T-helper 17 cell (primary cell): ENCODE data around the gene CDC14C. TPM values are rescaled to one million over a fixed set of nuclear protein-coding genes. Genes with fewer than 3 reads are reported as not detected.
"Not testable (repeated sequence)": the region's sequence is repeated elsewhere in the genome, so short reads cannot be mapped to it uniquely, and the experiment has no call there.

Source experiments
- ATAC-seq: fragments of 150-1000 bp; cut with Tn5 transposase; 2 replicates; pipeline ENCODE4 v1.10.0; 2021; ENCODE audit warnings: mild to moderate bottlenecking, moderate library complexity
- DNase-seq, 3 donors: peaks; one replicate each; pipeline versions ENCODE4 v3.0.0 to v3.0.0-alpha.2; 2020 to 2021
- H3K9me3 ChIP-seq: one replicate; pipeline ENCODE4 v1.7.0; 2013; ENCODE audit warnings: low read length, mild to moderate bottlenecking; ENCODE audit not compliant: control insufficient read depth, poor library complexity, severe bottlenecking
- H3K27ac Mint-ChIP-seq: one replicate; pipeline ENCODE4 v1.8.0; 2022; ENCODE audit warnings: mild to moderate bottlenecking, moderate library complexity, mixed read lengths
- H3K27me3 Mint-ChIP-seq: one replicate; pipeline ENCODE4 v1.8.0; 2022; ENCODE audit warnings: mixed read lengths
- H3K36me3 Mint-ChIP-seq: one replicate; pipeline ENCODE4 v1.8.0; 2022; ENCODE audit warnings: low read depth, mixed read lengths
- H3K4me1 Mint-ChIP-seq: one replicate; pipeline ENCODE4 v1.8.0; 2022; ENCODE audit warnings: mild to moderate bottlenecking, mixed read lengths
- H3K4me3 Mint-ChIP-seq: one replicate; pipeline ENCODE4 v1.8.0; 2022; ENCODE audit warnings: mild to moderate bottlenecking, moderate library complexity, mixed read lengths
- total RNA-seq, 4 donors: library from RNA in 2 of 4; stranded (reverse) in 2 of 4; gene quantifications; one replicate each; pipeline ENCODE4 v1.2.3 and lab custom pipeline; 2022 to 2026

Gene CDC14C
- total RNA-seq, result not detected
- 0 reads per million in 2 donors for total RNA-seq (lab: John Stamatoyannopoulos, UW)

DNA sequence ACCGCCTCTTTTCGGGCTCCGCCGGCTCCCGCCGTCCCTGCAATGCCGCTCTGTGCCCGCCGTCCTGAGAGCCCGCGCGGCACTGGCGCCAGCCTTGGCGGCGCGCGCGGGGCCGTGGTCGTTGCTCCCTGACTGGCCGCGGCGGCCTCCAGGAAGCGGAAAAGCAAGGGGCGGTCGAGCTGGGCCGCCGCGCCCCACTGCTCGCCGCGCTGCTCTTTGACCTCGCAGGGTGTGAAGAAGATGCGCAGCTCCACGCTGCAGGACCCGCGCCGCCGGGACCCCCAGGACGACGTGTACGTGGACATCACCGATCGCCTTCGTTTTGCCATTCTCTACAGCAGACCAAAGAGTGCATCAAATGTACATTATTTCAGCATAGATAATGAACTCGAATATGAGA, at the start of gene CDC14C:
Gene CDC14C (plus strand): TSS at position 115 of the 400 bp plus-strand sequence. CDS start 126 bp downstream, at position 241.
- no peaks in the 10 kb centered on the region for H3K9me3 ChIP-seq
- H3K27me3 Mint-ChIP-seq, result no peaks in the 10 kb centered on the region

GRCh38 chr7:48875045-48875916, 49.1 kb upstream of the CDC14C start:
- Mint-ChIP-seq H3K36me3 (no peaks in the 10 kb centered on the region), H3K4me1 (no peaks in the 10 kb centered on the region), H3K4me3 (no peak overlapping the region), H3K27ac (no peak overlapping the region), H3K27me3 (no peaks in the 10 kb centered on the region)
- ATAC-seq (no peak), DNase-seq (no peak)
- H3K9me3 ChIP-seq, result no peaks in the 10 kb centered on the region

More for the DNA sequence above, at the start of gene CDC14C:
- Mint-ChIP-seq H3K4me1 (no peaks in the 10 kb centered on the region), H3K36me3 (no peaks in the 10 kb centered on the region), H3K27ac (no peak within 1 kb of the TSS), H3K4me3 (no peak within 1 kb of the TSS)
- DNase-seq (no peak), ATAC-seq (no peak)

GRCh38 chr7:48876087-48876486, 48.3 kb upstream of the CDC14C start:
- no peaks in the 10 kb centered on the region for H3K36me3 Mint-ChIP-seq
- no peak overlapping the region for H3K4me3 Mint-ChIP-seq
- no peaks in the 10 kb centered on the region for H3K4me1 Mint-ChIP-seq
- DNase-seq (no peak), ATAC-seq (no peak)
- H3K9me3 ChIP-seq, result no peaks in the 10 kb centered on the region
- H3K27ac Mint-ChIP-seq, result no peak overlapping the region
- H3K27me3 Mint-ChIP-seq, result no peaks in the 10 kb centered on the region

GRCh38 chr7:48880851-48881250, 43.5 kb upstream of the CDC14C start:
- ATAC-seq (no peak), DNase-seq (no peak)
- H3K36me3 Mint-ChIP-seq, result no peaks in the 10 kb centered on the region
- H3K27ac Mint-ChIP-seq, result no peak overlapping the region
- no peaks in the 10 kb centered on the region for H3K9me3 ChIP-seq
- H3K27me3 Mint-ChIP-seq, result no peaks in the 10 kb centered on the region
- H3K4me3 Mint-ChIP-seq, result no peak overlapping the region
- H3K4me1 Mint-ChIP-seq, result no peaks in the 10 kb centered on the region

- Mint-ChIP-seq H3K4me1 (no peaks in the 10 kb centered on the region), H3K27me3 (no peaks in the 10 kb centered on the region), H3K36me3 (no peaks in the 10 kb centered on the region), H3K4me3 (no peak overlapping the region), H3K27ac (no peak overlapping the region)
- DNase-seq (no peak), ATAC-seq (no peak)
- H3K9me3 ChIP-seq, result no peaks in the 10 kb centered on the region
These were observed 36.8 kb upstream of the CDC14C start for GRCh38 chr7:48887500-48887899.

DNA sequence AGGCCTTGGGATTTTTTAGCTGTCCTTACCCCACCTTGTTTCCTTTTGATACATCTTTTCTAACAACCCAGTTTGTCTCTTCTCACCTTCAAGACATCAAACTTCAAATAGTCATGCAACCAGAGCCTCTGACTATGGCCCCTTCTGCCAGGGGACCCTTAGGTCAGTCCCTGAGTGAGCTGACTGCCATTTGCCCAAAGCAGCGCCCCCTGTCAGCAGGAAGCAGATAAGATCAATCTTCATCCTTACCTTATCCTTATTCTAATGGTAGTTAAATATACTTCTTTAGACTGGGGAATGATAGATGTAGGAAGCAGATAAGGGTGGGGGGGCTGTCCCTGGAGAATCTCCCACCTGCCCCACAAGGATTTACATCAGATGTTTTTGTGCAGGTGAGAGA, 29.8 kb upstream of the CDC14C start:
- Mint-ChIP-seq H3K4me3 (no peak overlapping the region), H3K27me3 (no peaks in the 10 kb centered on the region), H3K36me3 (no peaks in the 10 kb centered on the region), H3K27ac (no peak overlapping the region), H3K4me1 (no peaks in the 10 kb centered on the region)
- ATAC-seq (no peak), DNase-seq (no peak)
- H3K9me3 ChIP-seq, result no peaks in the 10 kb centered on the region

DNA sequence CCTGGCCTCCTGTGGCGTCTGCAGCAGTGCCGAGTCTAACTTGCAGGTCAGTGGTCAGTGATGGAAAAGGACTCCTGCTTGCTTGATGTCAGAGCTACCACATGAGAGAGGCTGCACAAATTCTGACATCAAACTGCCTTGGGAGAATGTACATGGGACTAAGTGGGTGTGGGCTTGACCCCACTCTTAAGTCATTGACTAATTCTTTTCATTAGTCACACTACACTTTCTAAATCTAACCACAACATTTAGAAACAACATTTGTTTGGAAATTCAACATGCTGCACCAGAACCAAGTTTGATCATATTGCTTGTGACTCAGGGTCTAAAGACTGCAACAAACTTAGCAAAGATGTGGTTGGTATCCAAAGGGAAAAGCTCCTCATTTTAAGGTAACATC, 24.4 kb upstream of the CDC14C start:
- Mint-ChIP-seq H3K27ac (no peak overlapping the region), H3K4me3 (no peak overlapping the region), H3K36me3 (no peaks in the 10 kb centered on the region), H3K4me1 (no peaks in the 10 kb centered on the region), H3K27me3 (no peaks in the 10 kb centered on the region)
- ATAC-seq, result no peak
- H3K9me3 ChIP-seq, result no peaks in the 10 kb centered on the region
- DNase-seq, result no peak

GRCh38 chr7:48901966-48902365, 22.4 kb upstream of the CDC14C start:
- ATAC-seq (no peak), DNase-seq (no peak)
- no peaks in the 10 kb centered on the region for H3K36me3 Mint-ChIP-seq
- no peaks in the 10 kb centered on the region for H3K4me1 Mint-ChIP-seq
- H3K4me3 Mint-ChIP-seq, result no peak overlapping the region
- no peak overlapping the region for H3K27ac Mint-ChIP-seq
- no peaks in the 10 kb centered on the region for H3K9me3 ChIP-seq
- H3K27me3 Mint-ChIP-seq, result no peaks in the 10 kb centered on the region

DNA sequence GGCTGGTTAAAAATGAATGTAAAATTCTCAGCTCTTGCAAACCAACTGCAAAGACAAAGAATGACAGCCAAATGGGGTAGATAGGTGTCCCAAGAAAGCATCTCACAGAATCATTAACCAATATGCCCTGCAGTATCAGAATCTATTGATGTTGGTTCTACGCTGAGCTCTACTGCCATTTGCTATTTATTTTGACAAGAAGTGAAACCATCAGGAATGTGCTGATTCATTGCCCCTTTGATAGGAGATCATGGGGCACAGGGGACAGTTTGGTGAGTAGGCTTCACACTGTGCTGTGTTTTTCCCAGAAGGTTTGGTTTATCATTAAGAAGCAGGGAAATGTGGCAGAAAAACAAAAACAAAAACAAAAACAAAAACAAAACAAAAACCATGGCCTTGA, 19.4 kb upstream of the CDC14C start:
- DNase-seq (no peak), ATAC-seq (no peak)
- Mint-ChIP-seq H3K36me3 (no peaks in the 10 kb centered on the region), H3K4me3 (no peak overlapping the region), H3K4me1 (no peaks in the 10 kb centered on the region), H3K27ac (no peak overlapping the region), H3K27me3 (no peaks in the 10 kb centered on the region)
- no peaks in the 10 kb centered on the region for H3K9me3 ChIP-seq

DNA sequence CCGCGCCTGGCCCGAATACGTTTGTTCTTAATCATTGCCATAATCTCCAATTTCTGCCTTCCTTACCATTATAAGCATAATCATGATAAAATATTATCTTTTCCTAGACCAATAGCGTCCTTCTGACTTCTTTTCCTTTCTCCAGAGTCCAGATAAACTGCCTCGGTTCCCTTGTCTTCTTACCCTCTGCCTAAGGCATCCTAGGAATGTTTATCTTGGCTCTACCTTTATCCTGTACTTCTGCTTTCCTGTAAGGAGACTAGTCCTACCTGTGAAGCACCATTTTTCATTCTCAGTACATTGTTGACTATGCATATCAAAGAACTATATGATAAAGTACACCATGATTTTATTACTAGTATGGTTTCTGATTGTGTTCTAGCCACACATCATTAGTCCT, 18.7 kb upstream of the CDC14C start:
- H3K36me3 Mint-ChIP-seq, H3K9me3 ChIP-seq, H3K27me3 Mint-ChIP-seq, H3K27ac Mint-ChIP-seq, ATAC-seq, DNase-seq, H3K4me1 Mint-ChIP-seq, H3K4me3 Mint-ChIP-seq: not testable (repeated sequence)

- not testable (repeated sequence) for H3K27me3 Mint-ChIP-seq, H3K9me3 ChIP-seq, H3K4me3 Mint-ChIP-seq, DNase-seq, H3K36me3 Mint-ChIP-seq, ATAC-seq, H3K4me1 Mint-ChIP-seq, H3K27ac Mint-ChIP-seq
These were observed 14.5 kb upstream of the CDC14C start for GRCh38 chr7:48909887-48910286.

DNA sequence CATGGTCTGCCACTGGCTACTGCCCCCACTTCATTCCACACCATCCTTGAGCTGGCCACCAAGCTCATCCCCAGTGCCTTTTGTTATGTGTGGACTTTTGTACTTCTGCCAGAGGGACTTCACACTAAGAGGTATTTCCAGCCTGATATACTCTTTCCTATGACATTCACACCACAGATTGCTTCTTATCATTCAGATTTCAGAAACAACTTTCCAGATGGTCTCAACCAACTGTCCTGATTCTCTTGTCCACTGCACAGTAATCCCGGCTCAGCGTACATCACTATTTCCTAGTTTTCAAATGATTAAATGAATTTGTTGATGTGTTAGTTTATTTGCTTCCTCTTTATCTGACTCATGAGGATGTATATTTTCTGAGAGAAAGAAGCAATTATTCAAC, 7.1 kb downstream of the CDC14C start:
- no peak for DNase-seq
- Mint-ChIP-seq H3K4me1 (no peaks in the 10 kb centered on the region), H3K4me3 (no peak overlapping the region), H3K27me3 (no peaks in the 10 kb centered on the region), H3K27ac (no peak overlapping the region), H3K36me3 (no peaks in the 10 kb centered on the region)
- ATAC-seq, result no peak
- no peaks in the 10 kb centered on the region for H3K9me3 ChIP-seq

GRCh38 chr7:48932126-48932910, 8.0 kb downstream of the CDC14C start:
- DNase-seq (no peak), ATAC-seq (no peak)
- Mint-ChIP-seq H3K36me3 (no peaks in the 10 kb centered on the region), H3K27me3 (no peaks in the 10 kb centered on the region), H3K4me1 (no peaks in the 10 kb centered on the region), H3K27ac (no peak overlapping the region), H3K4me3 (no peak overlapping the region)
- H3K9me3 ChIP-seq, result no peaks in the 10 kb centered on the region
